Measurements from ENCODE around the gene CLEC2L. TPM values are rescaled to one million over a fixed set of nuclear protein-coding genes. Genes with fewer than 3 reads are reported as not detected.

The CLEC2L gene
- polyA plus RNA-seq, 1 donor from 2014 or later, result 4.5 TPM

GRCh38 chr7:139496528-139496927 lies 27.0 kb upstream of the CLEC2L start:
- Histone ChIP-seq H2AFZ (ENCODE audit: low read depth, low read length) (no peak overlapping the region), H3K36me3 (ENCODE audit: insufficient read depth, low read length) (no peaks in the 10 kb centered on the region), H4K20me1 (ENCODE audit: insufficient read depth) (no peaks in the 10 kb centered on the region), H3K27me3 (ENCODE audit: insufficient read depth, low read depth, low read length) (no peaks in the 10 kb centered on the region), H3K79me2 (replicated peaks; ENCODE audit: insufficient read depth, low read length) (no peaks in the 10 kb centered on the region), H3K9me2 (ENCODE audit: insufficient read depth, low read length) (no peaks in the 10 kb centered on the region), H3K4me3 (ENCODE audit: low read length) (no peak overlapping the region), H3K9me3 (ENCODE audit: low read length) (no peaks in the 10 kb centered on the region), H3K4me2 (ENCODE audit: low read length) (no peak overlapping the region), H3F3A (ENCODE audit: insufficient read depth, low read length, poor library complexity, severe bottlenecking) (no peaks in the 10 kb centered on the region), H3K27ac (ENCODE audit: low read length) (no peak overlapping the region), H3K9ac (ENCODE audit: low read length) (no peak overlapping the region)
- no peak for TF ChIP-seq REST (IDR thresholded peaks at IDR 0.05; ENCODE audit: borderline replicate concordance)
- no peak for TF ChIP-seq POLR2AphosphoS5 (IDR thresholded peaks at IDR 0.05)
- no peak for TF ChIP-seq EP300 (conservative IDR thresholded peaks at IDR 0.05; ENCODE audit: poor library complexity, severe bottlenecking)
- no peak for TF ChIP-seq RAD21 (conservative IDR thresholded peaks at IDR 0.05)
- no peak for TF ChIP-seq MXI1 (conservative IDR thresholded peaks at IDR 0.05; ENCODE audit: poor library complexity, severe bottlenecking)
- no peak for TF ChIP-seq EZH2 (IDR thresholded peaks at IDR 0.05; ENCODE audit: borderline replicate concordance, insufficient read depth, low read length, poor library complexity, severe bottlenecking)

- H3K9ac ChIP-seq (ENCODE audit: low read length), result no peak overlapping the region
- H3K9me2 ChIP-seq (ENCODE audit: insufficient read depth, low read length), result no peaks in the 10 kb centered on the region
- no peaks in the 10 kb centered on the region for H4K20me1 ChIP-seq (ENCODE audit: insufficient read depth)
- H3K4me2 ChIP-seq (ENCODE audit: low read length), result no peak overlapping the region
- no peak overlapping the region for H3K4me3 ChIP-seq (ENCODE audit: low read length)
- H3F3A ChIP-seq (ENCODE audit: insufficient read depth, low read length, poor library complexity, severe bottlenecking), result no peaks in the 10 kb centered on the region
- H3K36me3 ChIP-seq (ENCODE audit: insufficient read depth, low read length), result no peaks in the 10 kb centered on the region
- H2AFZ ChIP-seq (ENCODE audit: low read depth, low read length), result no peak overlapping the region
- TF ChIP-seq EZH2 (IDR thresholded peaks at IDR 0.05; ENCODE audit: borderline replicate concordance, insufficient read depth, low read length, poor library complexity, severe bottlenecking), result no peak
- TF ChIP-seq EP300 (conservative IDR thresholded peaks at IDR 0.05; ENCODE audit: poor library complexity, severe bottlenecking), result no peak
- no peak for TF ChIP-seq REST (IDR thresholded peaks at IDR 0.05; ENCODE audit: borderline replicate concordance)
- no peak for TF ChIP-seq SMC3 (conservative IDR thresholded peaks at IDR 0.05; ENCODE audit: poor library complexity)
- TF ChIP-seq TAF1 (IDR thresholded peaks at IDR 0.05; ENCODE audit: low read depth), result no peak
- no peak for TF ChIP-seq CTCF (IDR thresholded peaks at IDR 0.05; ENCODE audit: poor library complexity, severe bottlenecking)
- TF ChIP-seq RAD21 (conservative IDR thresholded peaks at IDR 0.05), result no peak
- no peak for TF ChIP-seq MXI1 (conservative IDR thresholded peaks at IDR 0.05; ENCODE audit: poor library complexity, severe bottlenecking)
- TF ChIP-seq POLR2AphosphoS5 (IDR thresholded peaks at IDR 0.05), result no peak
- H3K27ac ChIP-seq (ENCODE audit: low read length), result no peak overlapping the region
- H3K79me2 ChIP-seq (replicated peaks; ENCODE audit: insufficient read depth, low read length), result no peaks in the 10 kb centered on the region
- H3K9me3 ChIP-seq (ENCODE audit: low read length), result no peaks in the 10 kb centered on the region
- no peaks in the 10 kb centered on the region for H3K27me3 ChIP-seq (ENCODE audit: insufficient read depth, low read depth, low read length)
Observed at GRCh38 chr7:139500770-139501138, 22.7 kb upstream of the CLEC2L start.

Data from neural cell (in vitro differentiated cells).